DMS153 treated with DMSO at 0.1 percent for 48 hours (cell line): ENCODE results near the gene AAMP.
A peak's percentile ranks its signal among the peaks of the same experiment; 100 is the strongest.
"Not testable (repeated sequence)": the region's sequence is repeated elsewhere in the genome, so short reads cannot be mapped to it uniquely, and the experiment has no call there.

ENCODE experiments used
- DNase-seq: peaks from one replicate; lab custom pipeline; 2025; ENCODE audit not compliant: unreplicated experiment; lab: John Stamatoyannopoulos, UW

The AAMP gene

GRCh38 chr2:218269900-218270720 is at the start of gene AAMP, which contains the start of gene PNKD:
Gene AAMP, minus strand, starts transcription at chr2:218270137. Its CDS starts 51 bp downstream, at chr2:218270086.
Gene PNKD, plus strand, starts transcription at chr2:218270519. Its CDS starts 17 bp downstream, at chr2:218270536.
- DNase-seq, result peak; percentile 99

GRCh38 chr2:218318241-218318640 is 48.3 kb upstream of the AAMP start:
- no peak for DNase-seq

GRCh38 chr2:218317835-218318234 is 47.9 kb upstream of the AAMP start:
- no peak for DNase-seq

- DNase-seq, result no peak
Observed at GRCh38 chr2:218317303-218317630, 47.3 kb upstream of the AAMP start.

GRCh38 chr2:218315397-218315796 is 45.5 kb upstream of the AAMP start:
- DNase-seq, result no peak

- DNase-seq, result not testable (repeated sequence)
Observed at GRCh38 chr2:218314764-218315163, 44.8 kb upstream of the AAMP start.

GRCh38 chr2:218313356-218313755 is 43.4 kb upstream of the AAMP start:
- DNase-seq, result no peak

GRCh38 chr2:218312267-218312756 is 42.4 kb upstream of the AAMP start:
- no peak for DNase-seq

GRCh38 chr2:218311541-218312266 is 41.8 kb upstream of the AAMP start:
- DNase-seq, result not testable (repeated sequence)

GRCh38 chr2:218310853-218311540 is 41.1 kb upstream of the AAMP start:
- DNase-seq, result no peak

- DNase-seq, result no peak
Observed at GRCh38 chr2:218307415-218308090, 37.6 kb upstream of the AAMP start.

GRCh38 chr2:218306184-218306920 is 36.4 kb upstream of the AAMP start:
- DNase-seq, result no peak

GRCh38 chr2:218305383-218305782 is 35.4 kb upstream of the AAMP start:
- no peak for DNase-seq

- DNase-seq, result peak; percentile 77
Observed at GRCh38 chr2:218301176-218301819, 31.4 kb upstream of the AAMP start.

- DNase-seq, result no peak
Observed at GRCh38 chr2:218300141-218300540, 30.2 kb upstream of the AAMP start.

- no peak for DNase-seq
Observed at GRCh38 chr2:218298314-218298875, 28.5 kb upstream of the AAMP start.

- DNase-seq, result no peak
Observed at GRCh38 chr2:218296847-218297246, 26.9 kb upstream of the AAMP start.

GRCh38 chr2:218296200-218296599 is 26.3 kb upstream of the AAMP start:
- DNase-seq, result no peak

- no peak for DNase-seq
Observed at GRCh38 chr2:218295029-218295428, 25.1 kb upstream of the AAMP start.
